HCT116 (cell line): ENCODE results near the gene DLX2. TPM values are rescaled to one million over a fixed set of nuclear protein-coding genes. Genes with fewer than 3 reads are reported as not detected.
A peak's percentile ranks its signal among the peaks of the same experiment; 100 is the strongest.

Experiments
- ATAC-seq: fragments of 200-7000 bp; cut with Tn5 transposase; 2 replicates; pipeline ENCODE4 v1.9.1; 2020; ENCODE audit warnings: mild to moderate bottlenecking, moderate library complexity
- BruUV-seq: library from RNA; stranded (reverse); fragments of 400-500 nt; replicated peaks from 2 replicates; lab custom pipeline; 2021; lab: Mats Ljungman, UMichigan
- CTCF ChIA-PET: fragments of 300-600 bp; sonication (Branson Sonifier 250); formaldehyde crosslinking; loops from one replicate; lab custom pipeline; 2021; ENCODE audit warnings: antibody characterized with exemption; lab: Charles Lee
- POLR2A ChIA-PET: fragments of 300-600, 350-600 bp; sonication (Branson Sonifier 250); formaldehyde crosslinking; loops from one replicate; lab custom pipeline; 2021; ENCODE audit warnings: antibody characterized with exemption; lab: Charles Lee
- RAD21 ChIA-PET, 2 experiments: fragments of 300-600 bp; sonication (Branson Sonifier 250); formaldehyde crosslinking; loops; one replicate each; lab custom pipeline; 2023; ENCODE audit warnings: low total read pairs in 2 of 2; ENCODE audit not compliant: uncharacterized antibody in 2 of 2, unreplicated experiment in 2 of 2, low non-redundant PET in 1 of 2; lab: Charles Lee
- DNase-seq: peaks from one replicate; pipeline ENCODE4 v3.0.0-alpha.2; 2010; ENCODE audit warnings: low read depth, low spot score
- H2AFZ ChIP-seq: fragments of 200-600 bp; shearing (Covaris generic), sonication (generic); 2 replicates; pipeline ENCODE4 v1.6.1; 2017; ENCODE audit warnings: low read depth, mixed run types, mixed read lengths, antibody characterized with exemption, low read length; ENCODE audit not compliant: poor library complexity, severe bottlenecking
- H3K27ac ChIP-seq: 2 replicates; pipeline ENCODE4 v1.5.1; 2012; ENCODE audit warnings: low read depth, low read length
- H3K27me3 ChIP-seq: fragments of 200-600 bp; sonication (generic); 2 replicates; pipeline ENCODE4 v1.6.1; 2016; ENCODE audit warnings: mixed run types, low read length, mixed read lengths; ENCODE audit not compliant: insufficient read depth
- H3K36me3 ChIP-seq, 2 experiments: fragments of 200-500 bp in 1 of 2; fragments of 200-600 bp in 1 of 2; sonication (Bioruptor generic) in 1 of 2; sonication (generic) in 1 of 2; 2 replicates each; pipeline versions ENCODE4 v1.5.1 to v1.6.1; 2014 to 2016; ENCODE audit warnings: low read length in 2 of 2, inconsistent platforms in 1 of 2, mixed read lengths in 1 of 2, mixed run types in 1 of 2; ENCODE audit not compliant: insufficient read depth in 2 of 2, control insufficient read depth in 1 of 2
- H3K4me1 ChIP-seq, 2 experiments: fragments of 200-600 bp in 1 of 2; sonication (generic) in 1 of 2; 2 replicates each; pipeline versions ENCODE4 v1.5.1 to v1.6.1; 2012 to 2017; ENCODE audit warnings: low read length in 2 of 2, inconsistent platforms in 1 of 2, mild to moderate bottlenecking in 1 of 2, mixed read lengths in 1 of 2, mixed run types in 1 of 2, moderate library complexity in 1 of 2; ENCODE audit not compliant: insufficient read depth in 2 of 2, control insufficient read depth in 1 of 2
- H3K4me2 ChIP-seq: fragments of 200-600 bp; sonication (generic); 2 replicates; pipeline ENCODE4 v1.6.1; 2017; ENCODE audit warnings: mixed run types, low read length, mixed read lengths
- H3K4me3 ChIP-seq, 2 experiments: fragments of 200-600 bp in 1 of 2; sonication (generic) in 1 of 2; replicated peaks in 1 of 2; 2 replicates each; pipeline ENCODE4 v1.5.1; 2011 to 2016; ENCODE audit warnings: low read length in 2 of 2, control low read depth in 1 of 2, low read depth in 1 of 2, mild to moderate bottlenecking in 1 of 2, mixed read lengths in 1 of 2, mixed run types in 1 of 2
- H3K79me2 ChIP-seq: fragments of 200-600 bp; sonication (generic); 2 replicates; pipeline ENCODE4 v1.6.1; 2017; ENCODE audit warnings: mild to moderate bottlenecking, mixed run types, low read length, moderate library complexity, mixed read lengths; ENCODE audit not compliant: insufficient read depth
- H3K9ac ChIP-seq: fragments of 200-600 bp; sonication (generic); 2 replicates; pipeline ENCODE4 v1.6.1; 2016; ENCODE audit warnings: low read length, mixed read lengths
- H3K9me2 ChIP-seq: fragments of 200-600 bp; sonication (generic), shearing (Covaris generic); 2 replicates; pipeline ENCODE4 v1.6.1; 2017; ENCODE audit warnings: mixed run types, mild to moderate bottlenecking, moderate library complexity; ENCODE audit not compliant: insufficient read depth
- H3K9me3 ChIP-seq, 2 experiments: fragments of 200-500 bp in 1 of 2; fragments of 200-600 bp in 1 of 2; sonication (Bioruptor generic) in 1 of 2; sonication (generic) in 1 of 2; 2 replicates each; pipeline ENCODE4 v1.6.1; 2014 to 2017; ENCODE audit warnings: low read length in 2 of 2, mixed read lengths in 2 of 2, inconsistent platforms in 1 of 2, low read depth in 1 of 2, mild to moderate bottlenecking in 1 of 2, mixed run types in 1 of 2, moderate library complexity in 1 of 2; ENCODE audit not compliant: control insufficient read depth in 1 of 2, insufficient read depth in 1 of 2
- H4K20me1 ChIP-seq: fragments of 200-600 bp; sonication (generic), shearing (Covaris generic); 2 replicates; pipeline ENCODE4 v1.6.1; 2017; ENCODE audit warnings: mixed run types, mild to moderate bottlenecking, moderate library complexity; ENCODE audit not compliant: insufficient read depth
- CEBPB ChIP-seq: IDR thresholded peaks from 2 replicates; pipeline ENCODE4 v1.6.1; 2012; ENCODE audit warnings: low read depth
- EGR1 ChIP-seq: IDR thresholded peaks from 2 replicates; pipeline ENCODE4 v1.6.1; 2012; ENCODE audit warnings: low read depth
- ELF1 ChIP-seq: IDR thresholded peaks from 2 replicates; pipeline ENCODE4 v1.6.1; 2012; ENCODE audit warnings: low read depth, borderline replicate concordance
- FOSL1 ChIP-seq: IDR thresholded peaks from 2 replicates; pipeline ENCODE4 v1.6.1; 2012; ENCODE audit warnings: low read depth
- POLR2A ChIP-seq: IDR thresholded peaks from 2 replicates; pipeline ENCODE4 v1.7.0; 2011; ENCODE audit warnings: borderline replicate concordance; ENCODE audit not compliant: insufficient read depth, insufficient read length; ENCODE audit errors: extremely low read depth
- SP1 ChIP-seq: IDR thresholded peaks from 2 replicates; pipeline ENCODE4 v1.6.1; 2012; ENCODE audit warnings: low read depth
- TCF7L2 ChIP-seq: IDR thresholded peaks from 2 replicates; pipeline ENCODE4 v1.7.0; 2011; ENCODE audit warnings: borderline replicate concordance, inconsistent platforms; ENCODE audit not compliant: insufficient read depth, insufficient read length; ENCODE audit errors: extremely low read depth
- ZFX ChIP-seq: fragments of 450-650 bp; IDR thresholded peaks from 2 replicates; pipeline ENCODE4 v1.6.1; 2017
- ZNF274 ChIP-seq: fragments of 200-500 bp; sonication (Bioruptor generic); IDR thresholded peaks from 2 replicates; pipeline ENCODE4 v1.6.1; 2014; ENCODE audit warnings: mild to moderate bottlenecking, low read depth, low read length, inconsistent platforms
- intact Hi-C: fragments of 100-400 bp; cut with micrococcal nuclease; formaldehyde crosslinking; loops from 2 replicates; pipeline ENCODE4 v1.10.0; 2022
- total RNA-seq: library from RNA; stranded (reverse); gene quantifications from one replicate; pipeline ENCODE4 v1.2.1, GENCODE V29; 2021; ENCODE audit not compliant: unreplicated experiment

DLX2 gene
- total RNA-seq, 1 experiment from 2014 or later = 3.7 TPM

- CTCF ChIA-PET = interaction anchor here (0.6 kb wide), 1 partner anchor 36 kb away, joined by 3 read pairs; no protein-coding TSS in a partner anchor
- ATAC-seq = no peak
These were observed 5.8 kb downstream of the DLX2 start for GRCh38 chr2:172096626-172097547.

DNA sequence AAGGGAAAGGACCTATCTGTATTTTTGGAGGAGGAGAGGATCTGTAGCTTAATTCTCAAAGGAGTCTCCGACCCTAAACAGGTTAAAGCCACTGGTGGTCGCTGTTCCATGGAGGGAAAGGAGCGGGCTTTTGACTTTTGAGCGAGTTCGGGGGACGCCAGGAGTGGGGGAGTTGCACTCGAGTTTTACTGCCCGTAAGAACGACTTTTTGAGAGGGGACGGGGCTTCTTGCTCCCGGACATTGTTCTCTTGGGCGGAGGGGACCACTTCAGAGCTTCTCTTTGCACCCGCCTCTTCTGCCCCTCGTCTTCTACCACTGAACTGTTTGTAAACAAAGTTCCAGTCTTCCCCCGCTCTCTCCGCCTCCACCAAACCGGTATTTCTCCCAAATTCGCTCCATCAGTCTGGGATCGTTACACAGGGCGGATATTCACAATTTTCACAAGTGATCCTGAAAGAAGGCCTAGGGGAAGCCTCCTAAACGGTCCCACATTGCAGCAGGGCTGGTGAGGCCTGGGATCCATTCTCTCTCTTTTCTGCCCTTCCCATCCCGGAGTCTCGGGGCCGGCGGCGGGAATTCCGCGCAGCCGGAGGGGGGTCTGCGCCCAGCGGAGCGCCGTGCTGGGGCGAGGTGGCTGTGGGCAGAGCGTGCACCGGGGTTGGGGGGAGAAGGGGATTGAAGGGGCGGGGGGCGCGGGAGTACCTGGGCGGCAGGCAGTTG lies 6.6 kb downstream of the DLX2 start:
- Histone ChIP-seq H2AFZ (no peak overlapping the region), H3K4me3 (peak overlapping the region; percentile 73 to 79; a peak in 3 of 4 replicates), H4K20me1 (no peaks in the 10 kb centered on the region), H3K9me3 (no peaks in the 10 kb centered on the region), H3K4me2 (peak overlapping the region; percentile 99), H3K9ac (peak overlapping the region; percentile 87; the same call in 1 of the 2 replicates), H3K27me3 (no peaks in the 10 kb centered on the region), H3K27ac (peak overlapping the region; percentile 86; the same call in 1 of the 2 replicates), H3K36me3 (no peaks in the 10 kb centered on the region), H3K4me1 (peaks cover 37 to 58% of the 10 kb centered on the region in 2 experiments), H3K9me2 (no peaks in the 10 kb centered on the region), H3K79me2 (no peaks in the 10 kb centered on the region)
- BruUV-seq = no TSS peak
- TF ChIP-seq CEBPB = no peak
- no peak for TF ChIP-seq ELF1
- no peak for TF ChIP-seq EGR1
- TF ChIP-seq POLR2A = no peak
- TF ChIP-seq ZNF274 = no peak
- ATAC-seq (no peak), DNase-seq (no peak)
- CTCF ChIA-PET = interaction anchor here (1.4 kb wide), 1 partner anchor 283 kb away, joined by 3 read pairs; no protein-coding TSS in a partner anchor
- RAD21 ChIA-PET = interaction anchor here in 1 of 2 experiments (0.8 kb wide), 1 partner anchor 283 kb away, joined by 3 read pairs; no protein-coding TSS in a partner anchor
- intact Hi-C loops = loop anchor here (10.0 kb wide), 1 partner anchor 171 kb away; the partner anchor contains the start of gene HAT1
- POLR2A ChIA-PET = no interaction called here

More at GRCh38 chr2:172096626-172097547, 5.8 kb downstream of the DLX2 start:
- intact Hi-C loops = loop anchor here (10.0 kb wide), 1 partner anchor 172 kb away; the partner anchor contains the start of gene HAT1
- H3K4me2 ChIP-seq = peak overlapping the region; percentile 73; the same call in 1 of the 2 replicates
- H4K20me1 ChIP-seq = no peaks in the 10 kb centered on the region
- no peak overlapping the region for H3K4me3 ChIP-seq
- H3K36me3 ChIP-seq = no peaks in the 10 kb centered on the region
- no peaks in the 10 kb centered on the region for H3K79me2 ChIP-seq
- H2AFZ ChIP-seq = no peak overlapping the region
- no peak for DNase-seq
- BruUV-seq = no TSS peak
- no peaks in the 10 kb centered on the region for H3K27me3 ChIP-seq
- H3K9me3 ChIP-seq = no peaks in the 10 kb centered on the region
- ChIA-PET RAD21 (no interaction called here), POLR2A (no interaction called here)
- H3K27ac ChIP-seq = no peak overlapping the region
- H3K9me2 ChIP-seq = no peaks in the 10 kb centered on the region
- TF ChIP-seq TCF7L2 (peak; percentile 74), POLR2A (no peak), ZFX (peak; percentile 22; the same call in 1 of the 2 replicates), SP1 (no peak), FOSL1 (no peak)
- peaks cover 44 to 66% of the 10 kb centered on the region in 2 experiments for H3K4me1 ChIP-seq
- no peak overlapping the region for H3K9ac ChIP-seq
